KMS-11 (cell line): Measurements from ENCODE around the gene TPO.

Experiments
- H2AFZ ChIP-seq: fragments of 200-600 bp; sonication (generic); 2 replicates; pipeline ENCODE4 v1.6.1; 2016; ENCODE audit warnings: antibody characterized with exemption, mixed run types, low read depth
- H3K27ac ChIP-seq: fragments of 200-600 bp; sonication (generic); 2 replicates; pipeline ENCODE4 v1.6.1; 2016; ENCODE audit warnings: mild to moderate bottlenecking, mixed run types
- H3K27me3 ChIP-seq: fragments of 200-600 bp; sonication (generic); 2 replicates; pipeline ENCODE4 v1.6.1; 2017; ENCODE audit warnings: mild to moderate bottlenecking, low read depth, mixed run types, moderate library complexity; ENCODE audit not compliant: insufficient read depth
- H3K36me3 ChIP-seq: fragments of 200-600 bp; sonication (generic); 2 replicates; pipeline ENCODE4 v1.6.1; 2017; ENCODE audit warnings: mild to moderate bottlenecking, mixed run types; ENCODE audit not compliant: insufficient read depth
- H3K4me1 ChIP-seq: fragments of 200-600 bp; sonication (generic); 2 replicates; pipeline ENCODE4 v1.6.1; 2016; ENCODE audit warnings: mild to moderate bottlenecking, low read depth, mixed run types; ENCODE audit not compliant: poor library complexity, severe bottlenecking
- H3K4me2 ChIP-seq: fragments of 200-600 bp; sonication (generic); 2 replicates; pipeline ENCODE4 v1.7.0; 2016; ENCODE audit warnings: mild to moderate bottlenecking, mixed run types
- H3K4me3 ChIP-seq: fragments of 200-600 bp; sonication (generic); IDR thresholded peaks from 2 replicates; pipeline ENCODE4 v1.6.1; 2017; ENCODE audit warnings: low read depth, low read length, mixed read lengths; ENCODE audit not compliant: insufficient read depth
- H3K79me2 ChIP-seq: fragments of 200-600 bp; sonication (generic); 2 replicates; pipeline ENCODE4 v1.6.1; 2016; ENCODE audit warnings: low read depth, mixed run types; ENCODE audit not compliant: insufficient read depth
- H3K9ac ChIP-seq: fragments of 200-600 bp; sonication (generic); 2 replicates; pipeline ENCODE4 v1.6.1; 2016; ENCODE audit warnings: mild to moderate bottlenecking, mixed run types
- H4K20me1 ChIP-seq: fragments of 200-600 bp; sonication (generic); 2 replicates; pipeline ENCODE4 v1.6.1; 2016; ENCODE audit warnings: mild to moderate bottlenecking, mixed run types; ENCODE audit not compliant: insufficient read depth
- TF ChIP-seq, protein P1 (sequence below): fragments of 200-600 bp; sonication (generic); conservative IDR thresholded peaks from 2 replicates; pipeline ENCODE4 v1.6.1; 2017; ENCODE audit warnings: low read depth, mild to moderate bottlenecking, antibody characterized with exemption, low read length, moderate library complexity, mixed read lengths

TPO gene

DNA sequence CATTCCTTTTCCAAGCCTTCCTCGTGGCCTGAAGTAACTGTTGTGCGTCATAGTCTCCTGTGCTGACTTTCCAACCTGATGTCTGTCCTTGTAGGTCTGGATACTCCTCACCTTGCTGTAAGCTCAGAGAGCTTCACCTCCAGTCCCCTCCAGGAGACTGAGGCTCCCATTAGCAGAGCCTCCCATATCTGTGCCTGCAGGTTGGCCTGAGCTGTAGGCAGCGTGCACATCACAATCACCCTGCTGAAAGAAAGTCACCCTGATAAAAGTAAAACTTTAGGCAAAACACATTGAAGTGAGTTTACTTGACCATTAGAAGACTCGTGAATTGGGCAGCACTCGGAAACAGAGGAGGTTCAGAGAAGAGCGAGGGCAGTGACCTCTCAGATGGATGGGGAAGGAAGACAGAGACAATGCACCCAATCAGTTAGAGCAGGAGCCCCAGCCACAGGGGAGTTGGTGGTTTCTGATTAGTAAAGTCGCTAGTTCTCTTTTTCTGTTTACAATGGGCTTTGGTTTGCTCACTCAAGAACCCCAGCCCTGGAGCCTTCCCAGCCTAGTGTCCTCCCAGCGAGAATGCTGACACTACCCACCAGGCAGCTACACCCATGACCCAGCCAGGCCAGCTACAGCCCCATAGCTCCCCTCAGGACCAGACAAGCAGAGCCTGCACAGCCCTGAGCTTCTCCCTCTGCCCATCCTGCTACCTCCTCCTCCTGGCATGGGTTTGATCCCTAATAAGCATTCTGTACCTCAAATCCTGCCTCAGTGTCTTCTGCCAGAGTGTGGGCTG lies 12.1 kb upstream of the TPO start:
- no peaks in the 10 kb centered on the region for H3K36me3 ChIP-seq
- no peak overlapping the region for H2AFZ ChIP-seq
- H3K4me2 ChIP-seq, result no peak overlapping the region
- H4K20me1 ChIP-seq, result no peaks in the 10 kb centered on the region
- no peak overlapping the region for H3K4me3 ChIP-seq
- no peak overlapping the region for H3K27ac ChIP-seq
- TF ChIP-seq, protein P1, sequence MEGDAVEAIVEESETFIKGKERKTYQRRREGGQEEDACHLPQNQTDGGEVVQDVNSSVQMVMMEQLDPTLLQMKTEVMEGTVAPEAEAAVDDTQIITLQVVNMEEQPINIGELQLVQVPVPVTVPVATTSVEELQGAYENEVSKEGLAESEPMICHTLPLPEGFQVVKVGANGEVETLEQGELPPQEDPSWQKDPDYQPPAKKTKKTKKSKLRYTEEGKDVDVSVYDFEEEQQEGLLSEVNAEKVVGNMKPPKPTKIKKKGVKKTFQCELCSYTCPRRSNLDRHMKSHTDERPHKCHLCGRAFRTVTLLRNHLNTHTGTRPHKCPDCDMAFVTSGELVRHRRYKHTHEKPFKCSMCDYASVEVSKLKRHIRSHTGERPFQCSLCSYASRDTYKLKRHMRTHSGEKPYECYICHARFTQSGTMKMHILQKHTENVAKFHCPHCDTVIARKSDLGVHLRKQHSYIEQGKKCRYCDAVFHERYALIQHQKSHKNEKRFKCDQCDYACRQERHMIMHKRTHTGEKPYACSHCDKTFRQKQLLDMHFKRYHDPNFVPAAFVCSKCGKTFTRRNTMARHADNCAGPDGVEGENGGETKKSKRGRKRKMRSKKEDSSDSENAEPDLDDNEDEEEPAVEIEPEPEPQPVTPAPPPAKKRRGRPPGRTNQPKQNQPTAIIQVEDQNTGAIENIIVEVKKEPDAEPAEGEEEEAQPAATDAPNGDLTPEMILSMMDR, result no peak
- H3K4me1 ChIP-seq, result no peaks in the 10 kb centered on the region
- no peak overlapping the region for H3K9ac ChIP-seq
- no peaks in the 10 kb centered on the region for H3K79me2 ChIP-seq
- no peaks in the 10 kb centered on the region for H3K27me3 ChIP-seq

DNA sequence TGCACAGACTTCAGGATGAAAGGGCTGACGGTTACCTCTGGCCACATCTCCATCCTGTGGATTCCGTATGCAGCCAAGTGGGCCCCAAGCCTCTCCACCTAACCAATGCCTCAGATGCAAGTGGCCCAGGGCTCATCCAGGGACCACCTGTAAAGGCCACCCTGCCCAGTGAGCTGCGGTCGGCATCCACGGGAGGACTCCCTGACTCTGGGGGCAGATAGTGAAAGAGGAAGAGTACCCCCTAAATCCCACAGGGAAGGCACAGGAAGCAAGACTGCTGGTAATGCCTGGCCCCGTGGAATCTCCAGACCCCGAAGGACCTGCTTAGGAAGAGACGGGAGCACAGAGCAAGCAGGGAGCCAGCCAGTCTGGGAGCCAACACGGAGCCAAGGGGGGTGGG lies 11.2 kb upstream of the TPO start:
- Histone ChIP-seq H3K79me2 (no peaks in the 10 kb centered on the region), H3K27me3 (no peaks in the 10 kb centered on the region), H3K4me2 (no peak overlapping the region), H4K20me1 (no peaks in the 10 kb centered on the region), H3K4me1 (no peaks in the 10 kb centered on the region), H3K9ac (no peak overlapping the region), H2AFZ (no peak overlapping the region), H3K36me3 (no peaks in the 10 kb centered on the region), H3K27ac (no peak overlapping the region), H3K4me3 (no peak overlapping the region)
- TF ChIP-seq, protein P1, result no peak

DNA sequence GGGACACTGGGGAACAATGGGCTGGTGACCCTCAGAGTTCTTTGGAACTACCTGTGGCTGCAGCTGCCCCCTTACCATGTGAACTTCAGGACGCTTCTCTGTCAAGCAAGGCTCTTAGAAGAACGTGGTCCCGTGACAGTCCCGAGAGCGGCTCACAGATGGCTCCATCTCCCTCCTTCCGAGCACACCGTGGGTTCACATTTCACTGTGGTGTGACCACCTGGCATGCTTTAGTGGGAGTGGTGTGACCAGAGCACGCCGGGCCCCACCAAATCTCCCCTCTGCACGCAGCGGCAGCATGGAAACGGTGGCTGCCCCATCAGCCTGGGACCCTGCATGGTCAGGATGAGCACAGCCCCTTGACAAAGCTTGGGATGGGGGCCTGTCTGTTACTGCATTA lies 9.7 kb upstream of the TPO start:
- H4K20me1 ChIP-seq, result no peaks in the 10 kb centered on the region
- H3K4me3 ChIP-seq, result no peak overlapping the region
- H3K27ac ChIP-seq, result no peak overlapping the region
- no peak overlapping the region for H3K4me2 ChIP-seq
- no peaks in the 10 kb centered on the region for H3K36me3 ChIP-seq
- no peak overlapping the region for H3K9ac ChIP-seq
- no peaks in the 10 kb centered on the region for H3K4me1 ChIP-seq
- no peaks in the 10 kb centered on the region for H3K27me3 ChIP-seq
- no peak overlapping the region for H2AFZ ChIP-seq
- no peaks in the 10 kb centered on the region for H3K79me2 ChIP-seq
- TF ChIP-seq, protein P1, result no peak

DNA sequence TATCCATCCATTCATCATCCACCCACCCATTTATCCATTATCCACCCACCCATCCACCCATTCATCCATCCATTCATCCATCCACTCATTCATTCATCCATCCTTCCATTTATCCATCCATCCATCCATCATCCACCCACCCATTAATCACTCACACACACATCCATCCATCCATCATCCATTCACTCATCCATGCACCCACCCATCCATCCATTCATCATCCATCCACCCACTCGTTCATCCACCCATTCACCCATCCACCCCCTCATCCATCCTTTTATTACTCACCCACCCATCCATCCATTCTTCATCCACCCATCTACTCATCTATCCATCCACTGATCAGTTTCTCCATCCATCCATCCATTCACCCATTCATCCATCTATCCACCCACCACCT lies 8.1 kb upstream of the TPO start:
- Histone ChIP-seq H3K27me3 (no peaks in the 10 kb centered on the region), H3K36me3 (no peaks in the 10 kb centered on the region), H4K20me1 (no peaks in the 10 kb centered on the region), H3K4me3 (no peak overlapping the region), H3K9ac (no peak overlapping the region), H3K79me2 (no peaks in the 10 kb centered on the region), H2AFZ (no peak overlapping the region), H3K27ac (no peak overlapping the region), H3K4me2 (no peak overlapping the region), H3K4me1 (no peaks in the 10 kb centered on the region)
- TF ChIP-seq, protein P1, result no peak
